Suprapubic skin (tissue), 4 donors: ENCODE measurements around the gene TXNL1.

Experiments used
- POLR2A ChIP-seq, 2 donors: fragments of 450-650 bp; IDR thresholded peaks; one replicate each; pipeline ENCODE4 v1.6.1; 2017; ENCODE audit warnings: antibody characterized with exemption in 2 of 2, mild to moderate bottlenecking in 2 of 2, moderate library complexity in 2 of 2
- POLR2AphosphoS5 ChIP-seq, 3 donors: sonication (generic); formaldehyde crosslinking; IDR thresholded peaks; one replicate each; pipeline ENCODE4 v1.6.1; 2017; ENCODE audit warnings: antibody characterized with exemption in 3 of 3
- TF ChIP-seq, protein P1 (sequence below), 2 donors: fragments of 200-600 bp in 1 of 2; fragments of 450-650 bp in 1 of 2; sonication (generic) in 1 of 2; IDR thresholded peaks; one replicate each; pipeline ENCODE4 v1.5.1; 2016 to 2019; ENCODE audit warnings: antibody characterized with exemption in 2 of 2, mild to moderate bottlenecking in 1 of 2, moderate library complexity in 1 of 2

DNA sequence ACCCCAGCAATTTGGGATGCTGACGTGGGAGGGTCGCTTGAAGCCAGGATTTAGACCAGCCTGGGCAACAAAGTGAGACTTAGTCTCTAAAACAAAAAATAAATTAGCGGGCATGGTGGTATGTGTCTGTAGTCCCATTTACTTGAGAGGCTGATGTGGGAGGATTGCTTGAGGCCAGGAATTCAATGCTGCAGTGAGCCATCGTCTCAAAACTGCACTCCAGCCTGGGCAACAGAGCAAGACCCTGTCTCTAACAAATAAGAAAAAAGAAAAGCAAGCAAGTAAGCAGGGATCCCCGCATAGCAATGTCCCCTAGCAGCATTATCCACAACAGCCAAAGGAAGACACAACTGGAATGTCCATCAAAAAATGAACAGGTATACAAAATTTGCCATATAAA, 3.4 kb downstream of the TXNL1 start:
- no peak for TF ChIP-seq POLR2A (IDR thresholded peaks at IDR 0.05)
- TF ChIP-seq, protein P1, sequence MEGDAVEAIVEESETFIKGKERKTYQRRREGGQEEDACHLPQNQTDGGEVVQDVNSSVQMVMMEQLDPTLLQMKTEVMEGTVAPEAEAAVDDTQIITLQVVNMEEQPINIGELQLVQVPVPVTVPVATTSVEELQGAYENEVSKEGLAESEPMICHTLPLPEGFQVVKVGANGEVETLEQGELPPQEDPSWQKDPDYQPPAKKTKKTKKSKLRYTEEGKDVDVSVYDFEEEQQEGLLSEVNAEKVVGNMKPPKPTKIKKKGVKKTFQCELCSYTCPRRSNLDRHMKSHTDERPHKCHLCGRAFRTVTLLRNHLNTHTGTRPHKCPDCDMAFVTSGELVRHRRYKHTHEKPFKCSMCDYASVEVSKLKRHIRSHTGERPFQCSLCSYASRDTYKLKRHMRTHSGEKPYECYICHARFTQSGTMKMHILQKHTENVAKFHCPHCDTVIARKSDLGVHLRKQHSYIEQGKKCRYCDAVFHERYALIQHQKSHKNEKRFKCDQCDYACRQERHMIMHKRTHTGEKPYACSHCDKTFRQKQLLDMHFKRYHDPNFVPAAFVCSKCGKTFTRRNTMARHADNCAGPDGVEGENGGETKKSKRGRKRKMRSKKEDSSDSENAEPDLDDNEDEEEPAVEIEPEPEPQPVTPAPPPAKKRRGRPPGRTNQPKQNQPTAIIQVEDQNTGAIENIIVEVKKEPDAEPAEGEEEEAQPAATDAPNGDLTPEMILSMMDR (IDR thresholded peaks at IDR 0.05) = no peak
- no peak for TF ChIP-seq POLR2AphosphoS5 (IDR thresholded peaks at IDR 0.05)
